GM23248 (cell line): ENCODE results near the gene FRS3.

Experiments
- EZH2 ChIP-seq: fragments of 200-600 bp; sonication (generic); IDR thresholded peaks from 2 replicates; pipeline ENCODE4 v1.6.1; 2018; ENCODE audit warnings: antibody characterized with exemption, mild to moderate bottlenecking; ENCODE audit not compliant: insufficient read depth, poor library complexity, severe bottlenecking
- EZH2phosphoT487 ChIP-seq: fragments of 200-600 bp; sonication (generic); IDR thresholded peaks from 2 replicates; pipeline ENCODE4 v1.6.1; 2018; ENCODE audit warnings: antibody characterized with exemption, moderate library complexity, mild to moderate bottlenecking, low read depth; ENCODE audit not compliant: insufficient read depth

GRCh38 chr6:41790045-41790444, 10.3 kb upstream of the FRS3 start:
- TF ChIP-seq EZH2 = no peak
- no peak for TF ChIP-seq EZH2phosphoT487
